SK-N-SH treated with all-trans-retinoic acid at 6 μM for 48 hours (cell line): ENCODE data around the gene CDCA4.

Experiments used
- ATAC-seq: fragments of 200-7000 bp; cut with Tn5 transposase; 3 replicates; pipeline ENCODE4 v1.9.1; 2020; ENCODE audit warnings: mild to moderate bottlenecking, moderate library complexity
- ARNTL ChIP-seq: fragments of 450-650 bp; formaldehyde crosslinking; IDR thresholded peaks from 2 replicates; pipeline ENCODE4 v1.5.0; 2020; ENCODE audit warnings: low read depth, mild to moderate bottlenecking, moderate library complexity, borderline replicate concordance
- BACH2 ChIP-seq: fragments of 250-450 bp; sonication (Bioruptor Pico); IDR thresholded peaks from 2 replicates; pipeline ENCODE4 v1.9.0; 2021; ENCODE audit warnings: mild to moderate bottlenecking, borderline replicate concordance
- CREB5 ChIP-seq: fragments of 250-450 bp; sonication (Bioruptor Pico); IDR thresholded peaks from 2 replicates; pipeline ENCODE4 v1.5.1; 2020; ENCODE audit warnings: low read depth, mild to moderate bottlenecking, moderate library complexity
- CSDC2 ChIP-seq: fragments of 250-450 bp; sonication (Bioruptor Pico); IDR thresholded peaks from 2 replicates; pipeline ENCODE4 v1.5.0; 2020; ENCODE audit warnings: mild to moderate bottlenecking, moderate library complexity
- CSRNP3 ChIP-seq: fragments of 250-450 bp; sonication (Bioruptor Pico); IDR thresholded peaks from 2 replicates; pipeline ENCODE4 v1.5.1; 2021; ENCODE audit warnings: mild to moderate bottlenecking, moderate library complexity
- ESRRG ChIP-seq: fragments of 250-450 bp; sonication (Bioruptor Pico); IDR thresholded peaks from 2 replicates; pipeline ENCODE4 v1.6.1; 2021; ENCODE audit warnings: mild to moderate bottlenecking
- GLIS3 ChIP-seq: fragments of 250-450 bp; sonication (Bioruptor Pico); IDR thresholded peaks from 2 replicates; pipeline ENCODE4 v1.5.0; 2020; ENCODE audit warnings: mild to moderate bottlenecking, moderate library complexity
- ISL1 ChIP-seq: fragments of 250-450 bp; sonication (Bioruptor Pico); IDR thresholded peaks from 2 replicates; pipeline ENCODE4 v2.1.2; 2022; ENCODE audit warnings: mild to moderate bottlenecking, moderate library complexity
- OSR1 ChIP-seq: fragments of 250-450 bp; sonication (Bioruptor Pico); IDR thresholded peaks from 2 replicates; pipeline ENCODE4 v1.8.0; 2022; ENCODE audit warnings: moderate library complexity, mild to moderate bottlenecking, inconsistent platforms
- PPARA ChIP-seq: fragments of 250-450 bp; sonication (Bioruptor Pico); IDR thresholded peaks from 2 replicates; pipeline ENCODE4 v1.5.0; 2020; ENCODE audit warnings: mild to moderate bottlenecking, borderline replicate concordance
- RARB ChIP-seq: fragments of 250-450 bp; sonication (Bioruptor Pico); IDR thresholded peaks from 2 replicates; pipeline ENCODE4 v1.8.0; 2021; ENCODE audit warnings: mild to moderate bottlenecking, moderate library complexity
- SNAI2 ChIP-seq: fragments of 250-450 bp; sonication (Bioruptor Pico); IDR thresholded peaks from 2 replicates; pipeline ENCODE4 v1.5.0; 2020; ENCODE audit warnings: mild to moderate bottlenecking, moderate library complexity
- TCF4 ChIP-seq: fragments of 250-450 bp; sonication (Bioruptor Pico); IDR thresholded peaks from 2 replicates; pipeline ENCODE4 v1.8.0; 2021; ENCODE audit warnings: mild to moderate bottlenecking, moderate library complexity, borderline replicate concordance
- TOX ChIP-seq: fragments of 250-450 bp; sonication (Bioruptor Pico); IDR thresholded peaks from 2 replicates; pipeline ENCODE4 v1.8.0; 2021; ENCODE audit warnings: mild to moderate bottlenecking, moderate library complexity, borderline replicate concordance
- TSHZ2 ChIP-seq: fragments of 250-450 bp; sonication (Bioruptor Pico); IDR thresholded peaks from 2 replicates; pipeline ENCODE4 v1.5.0; 2020; ENCODE audit warnings: mild to moderate bottlenecking, moderate library complexity
- ZC3H10 ChIP-seq: fragments of 250-450 bp; sonication (Bioruptor Pico); IDR thresholded peaks from 2 replicates; pipeline ENCODE4 v1.5.1; 2021; ENCODE audit warnings: mild to moderate bottlenecking, moderate library complexity
- ZFP3 ChIP-seq: fragments of 250-450 bp; sonication (Bioruptor Pico); IDR thresholded peaks from 2 replicates; pipeline ENCODE4 v1.5.0; 2020; ENCODE audit warnings: mild to moderate bottlenecking, moderate library complexity
- ZFP30 ChIP-seq: fragments of 450-650 bp; formaldehyde crosslinking; IDR thresholded peaks from 2 replicates; pipeline ENCODE4 v1.5.0; 2022; ENCODE audit warnings: mild to moderate bottlenecking, moderate library complexity
- ZNF565 ChIP-seq: fragments of 450-650 bp; formaldehyde crosslinking; conservative IDR thresholded peaks from 2 replicates; pipeline ENCODE4 v1.5.0; 2020; ENCODE audit warnings: low read depth, mild to moderate bottlenecking, moderate library complexity
- ZNF8 ChIP-seq: fragments of 450-650 bp; formaldehyde crosslinking; IDR thresholded peaks from 2 replicates; pipeline ENCODE4 v1.5.0; 2020; ENCODE audit warnings: mild to moderate bottlenecking, moderate library complexity
- TF ChIP-seq, protein P1 (sequence below): fragments of 250-450 bp; sonication (Bioruptor Pico); IDR thresholded peaks from 2 replicates; pipeline ENCODE4 v1.8.0; 2021; ENCODE audit warnings: low read depth, mild to moderate bottlenecking, moderate library complexity, borderline replicate concordance
- TF ChIP-seq, protein P2 (sequence below): fragments of 250-450 bp; sonication (Bioruptor Pico); IDR thresholded peaks from 2 replicates; pipeline ENCODE4 v1.8.0; 2020; ENCODE audit warnings: mild to moderate bottlenecking, moderate library complexity, borderline replicate concordance

Gene CDCA4

GRCh38 chr14:105019861-105020814 is 745 bp downstream of the CDCA4 start:
- TF ChIP-seq, protein P1, sequence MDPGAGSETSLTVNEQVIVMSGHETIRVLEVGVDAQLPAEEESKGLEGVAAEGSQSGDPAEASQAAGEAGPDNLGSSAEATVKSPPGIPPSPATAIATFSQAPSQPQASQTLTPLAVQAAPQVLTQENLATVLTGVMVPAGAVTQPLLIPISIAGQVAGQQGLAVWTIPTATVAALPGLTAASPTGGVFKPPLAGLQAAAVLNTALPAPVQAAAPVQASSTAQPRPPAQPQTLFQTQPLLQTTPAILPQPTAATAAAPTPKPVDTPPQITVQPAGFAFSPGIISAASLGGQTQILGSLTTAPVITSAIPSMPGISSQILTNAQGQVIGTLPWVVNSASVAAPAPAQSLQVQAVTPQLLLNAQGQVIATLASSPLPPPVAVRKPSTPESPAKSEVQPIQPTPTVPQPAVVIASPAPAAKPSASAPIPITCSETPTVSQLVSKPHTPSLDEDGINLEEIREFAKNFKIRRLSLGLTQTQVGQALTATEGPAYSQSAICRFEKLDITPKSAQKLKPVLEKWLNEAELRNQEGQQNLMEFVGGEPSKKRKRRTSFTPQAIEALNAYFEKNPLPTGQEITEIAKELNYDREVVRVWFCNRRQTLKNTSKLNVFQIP (CRISPR knock-in tag), result no peak
- TF ChIP-seq TOX (CRISPR knock-in tag) (no peak), PPARA (CRISPR knock-in tag) (no peak), SNAI2 (CRISPR knock-in tag) (no peak), GLIS3 (CRISPR knock-in tag) (no peak), OSR1 (CRISPR knock-in tag) (no peak), ISL1 (CRISPR knock-in tag) (no peak), ZC3H10 (CRISPR knock-in tag) (no peak), RARB (CRISPR knock-in tag) (no peak), TCF4 (no peak), BACH2 (CRISPR knock-in tag) (no peak), CREB5 (CRISPR knock-in tag) (no peak), ZFP30 (CRISPR knock-in tag) (no peak), ZNF8 (no peak), CSRNP3 (no peak), TSHZ2 (no peak), ARNTL (CRISPR knock-in tag) (no peak), ZFP3 (CRISPR knock-in tag) (no peak)
- TF ChIP-seq, protein P2, sequence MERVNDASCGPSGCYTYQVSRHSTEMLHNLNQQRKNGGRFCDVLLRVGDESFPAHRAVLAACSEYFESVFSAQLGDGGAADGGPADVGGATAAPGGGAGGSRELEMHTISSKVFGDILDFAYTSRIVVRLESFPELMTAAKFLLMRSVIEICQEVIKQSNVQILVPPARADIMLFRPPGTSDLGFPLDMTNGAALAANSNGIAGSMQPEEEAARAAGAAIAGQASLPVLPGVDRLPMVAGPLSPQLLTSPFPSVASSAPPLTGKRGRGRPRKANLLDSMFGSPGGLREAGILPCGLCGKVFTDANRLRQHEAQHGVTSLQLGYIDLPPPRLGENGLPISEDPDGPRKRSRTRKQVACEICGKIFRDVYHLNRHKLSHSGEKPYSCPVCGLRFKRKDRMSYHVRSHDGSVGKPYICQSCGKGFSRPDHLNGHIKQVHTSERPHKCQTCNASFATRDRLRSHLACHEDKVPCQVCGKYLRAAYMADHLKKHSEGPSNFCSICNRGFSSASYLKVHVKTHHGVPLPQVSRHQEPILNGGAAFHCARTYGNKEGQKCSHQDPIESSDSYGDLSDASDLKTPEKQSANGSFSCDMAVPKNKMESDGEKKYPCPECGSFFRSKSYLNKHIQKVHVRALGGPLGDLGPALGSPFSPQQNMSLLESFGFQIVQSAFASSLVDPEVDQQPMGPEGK, result no peak
- ATAC-seq, result peak; percentile 8; the same call in 2 of the 3 replicates

DNA sequence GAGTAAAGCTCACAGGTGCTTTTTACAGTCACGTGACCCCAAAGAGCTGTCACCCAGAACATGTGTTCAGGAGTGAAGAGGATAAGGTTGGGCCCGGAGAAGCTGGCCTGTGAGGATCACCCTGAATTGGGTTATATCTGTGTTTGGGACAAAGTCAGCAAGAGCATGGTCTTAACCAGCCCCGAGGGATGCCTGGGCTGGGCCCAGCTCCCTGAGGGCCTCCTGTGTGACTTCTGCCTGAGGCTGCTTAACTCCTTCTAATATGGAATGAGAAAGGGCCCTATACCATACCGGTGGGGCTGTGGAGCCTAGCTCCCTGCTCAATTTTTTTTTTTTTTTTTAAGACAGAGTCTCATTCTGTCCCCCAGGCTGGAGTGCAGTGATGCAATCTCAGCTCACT is 2.5 kb downstream of the CDCA4 start:
- no peak for ATAC-seq
- TF ChIP-seq PPARA (CRISPR knock-in tag) (no peak), SNAI2 (CRISPR knock-in tag) (no peak), ISL1 (CRISPR knock-in tag) (no peak), ESRRG (CRISPR knock-in tag) (no peak), CSRNP3 (no peak), CSDC2 (CRISPR knock-in tag) (no peak), TCF4 (no peak), ZC3H10 (CRISPR knock-in tag) (no peak), ZFP3 (CRISPR knock-in tag) (no peak), ARNTL (CRISPR knock-in tag) (no peak), RARB (CRISPR knock-in tag) (no peak), ZNF565 (CRISPR knock-in tag) (no peak), TOX (CRISPR knock-in tag) (no peak)
- TF ChIP-seq, protein P1 (CRISPR knock-in tag), result no peak
- TF ChIP-seq, all 23 proteins: peak for 0
